ENCODE results near the gene ZFPM1.
A peak's percentile ranks its signal among the peaks of the same experiment; 100 is the strongest.

ZFPM1 gene

GRCh38 chr16:88503771-88504488 lies 50.9 kb downstream of the ZFPM1 start:
- DNase-seq = no peak
- in situ Hi-C loops (cut with MboI; ENCODE audit: low pct_unique_long_range_greater_than_20kb, low sequenced_read_pairs) = no loop called here

DNA sequence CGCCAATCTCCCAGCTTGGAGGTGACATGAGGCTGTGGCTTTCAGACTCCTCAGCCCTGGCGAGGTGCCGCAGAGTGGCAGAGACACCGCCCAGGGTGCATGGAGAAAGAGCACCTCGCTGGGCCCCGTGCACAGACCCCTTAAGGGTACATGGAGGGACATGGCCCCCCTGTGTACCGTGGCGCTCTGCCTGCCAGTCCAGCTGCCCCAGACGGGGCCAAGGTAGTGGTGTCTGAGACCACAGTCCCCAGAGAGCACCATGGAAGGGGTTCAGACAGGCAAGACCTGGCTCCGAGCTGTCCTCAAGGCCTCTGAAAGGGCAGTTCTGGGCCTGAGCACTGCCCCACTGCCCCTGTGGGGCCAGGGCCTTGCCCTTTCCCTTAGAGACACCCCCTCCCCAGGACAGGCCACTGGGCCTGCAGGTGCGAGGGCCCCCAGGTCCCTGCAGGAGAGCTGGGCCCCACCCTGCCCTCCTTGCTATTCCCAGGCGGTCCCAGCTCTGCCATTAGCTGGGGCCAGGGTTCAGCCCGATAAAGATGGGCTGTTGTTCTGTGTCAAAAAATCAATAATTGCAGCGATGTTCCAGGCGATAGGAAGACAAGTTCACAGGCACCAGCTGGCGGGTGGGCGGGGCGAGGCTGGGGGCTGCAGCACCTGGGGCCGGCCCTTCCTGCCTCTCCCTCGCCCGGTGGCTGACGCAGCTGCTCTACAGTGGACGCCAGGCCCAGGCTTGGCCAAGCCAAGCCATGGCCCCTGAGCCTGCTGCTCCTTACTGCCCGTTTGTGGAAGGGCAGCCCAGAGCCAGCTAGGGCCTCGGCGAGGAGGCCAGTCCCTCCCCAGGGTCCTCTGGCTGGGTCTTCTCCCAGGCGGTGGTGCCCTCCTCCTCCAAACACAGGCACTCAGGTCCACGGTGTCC lies 51.7 kb downstream of the ZFPM1 start:
- in situ Hi-C loops (cut with MboI; ENCODE audit: low pct_unique_long_range_greater_than_20kb, low sequenced_read_pairs) = no loop called here

GRCh38 chr16:88505405-88506082 lies 52.5 kb downstream of the ZFPM1 start:
- DNase-seq = peak; percentile 47
- in situ Hi-C loops (cut with MboI; ENCODE audit: low pct_unique_long_range_greater_than_20kb, low sequenced_read_pairs) = no loop called here

More for the DNA sequence above, 51.7 kb downstream of the ZFPM1 start:
- DNase-seq = no peak

DNA sequence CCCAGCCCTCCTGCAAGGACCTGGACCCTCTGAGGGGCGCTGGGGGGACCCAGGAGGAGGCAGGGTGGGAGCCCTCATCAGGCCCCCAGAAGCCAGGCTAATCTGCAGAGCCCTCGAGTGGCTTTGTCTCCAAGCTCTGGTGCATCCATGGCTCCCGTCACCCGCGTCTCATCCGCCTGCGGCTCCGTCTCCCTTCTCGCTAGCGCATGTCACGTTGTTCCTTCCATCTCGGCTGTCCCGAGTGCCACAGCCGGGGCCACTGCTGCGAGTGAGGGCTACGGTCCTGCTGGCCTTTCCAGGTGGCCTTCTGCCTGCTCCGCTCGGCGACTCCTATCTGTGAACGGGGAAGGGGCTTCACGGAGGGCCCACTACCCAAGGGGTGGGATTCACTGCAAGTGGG lies 53.6 kb downstream of the ZFPM1 start:
- in situ Hi-C loops (cut with MboI; ENCODE audit: low pct_unique_long_range_greater_than_20kb, low sequenced_read_pairs) = no loop called here

GRCh38 chr16:88507231-88507743 lies 54.2 kb downstream of the ZFPM1 start:
- in situ Hi-C loops (cut with MboI; ENCODE audit: low pct_unique_long_range_greater_than_20kb, low sequenced_read_pairs) = no loop called here

More for the DNA sequence above, 53.6 kb downstream of the ZFPM1 start:
- DNase-seq = no peak

DNA sequence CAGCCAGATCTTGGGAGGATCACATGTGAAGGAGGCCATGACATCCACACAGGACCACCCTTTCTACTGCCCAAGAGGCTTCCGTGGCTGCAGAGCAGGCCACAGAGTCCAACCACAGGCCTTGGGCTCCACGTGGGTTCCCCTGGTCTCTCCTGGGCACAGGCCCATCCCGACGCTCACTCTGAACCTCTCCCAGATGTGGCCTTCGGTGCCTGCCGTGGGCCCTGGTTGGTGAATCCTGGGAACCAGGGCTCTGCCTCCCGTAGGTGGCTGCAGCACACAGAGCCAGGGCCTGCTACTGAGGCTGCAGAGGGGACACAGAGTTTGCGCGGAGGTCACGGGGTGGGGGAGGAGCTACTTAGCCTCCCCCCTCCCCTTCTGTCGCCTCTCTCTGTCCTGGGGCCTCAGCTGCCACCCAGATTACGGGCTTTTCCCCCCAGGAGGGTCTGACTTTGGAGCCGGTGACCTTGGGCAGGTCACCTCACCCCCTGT lies 55.3 kb downstream of the ZFPM1 start:
- in situ Hi-C loops (cut with MboI; ENCODE audit: low pct_unique_long_range_greater_than_20kb, low sequenced_read_pairs) = no loop called here
- DNase-seq = no peak

More at GRCh38 chr16:88507231-88507743, 54.2 kb downstream of the ZFPM1 start:
- no peak for DNase-seq

DNA sequence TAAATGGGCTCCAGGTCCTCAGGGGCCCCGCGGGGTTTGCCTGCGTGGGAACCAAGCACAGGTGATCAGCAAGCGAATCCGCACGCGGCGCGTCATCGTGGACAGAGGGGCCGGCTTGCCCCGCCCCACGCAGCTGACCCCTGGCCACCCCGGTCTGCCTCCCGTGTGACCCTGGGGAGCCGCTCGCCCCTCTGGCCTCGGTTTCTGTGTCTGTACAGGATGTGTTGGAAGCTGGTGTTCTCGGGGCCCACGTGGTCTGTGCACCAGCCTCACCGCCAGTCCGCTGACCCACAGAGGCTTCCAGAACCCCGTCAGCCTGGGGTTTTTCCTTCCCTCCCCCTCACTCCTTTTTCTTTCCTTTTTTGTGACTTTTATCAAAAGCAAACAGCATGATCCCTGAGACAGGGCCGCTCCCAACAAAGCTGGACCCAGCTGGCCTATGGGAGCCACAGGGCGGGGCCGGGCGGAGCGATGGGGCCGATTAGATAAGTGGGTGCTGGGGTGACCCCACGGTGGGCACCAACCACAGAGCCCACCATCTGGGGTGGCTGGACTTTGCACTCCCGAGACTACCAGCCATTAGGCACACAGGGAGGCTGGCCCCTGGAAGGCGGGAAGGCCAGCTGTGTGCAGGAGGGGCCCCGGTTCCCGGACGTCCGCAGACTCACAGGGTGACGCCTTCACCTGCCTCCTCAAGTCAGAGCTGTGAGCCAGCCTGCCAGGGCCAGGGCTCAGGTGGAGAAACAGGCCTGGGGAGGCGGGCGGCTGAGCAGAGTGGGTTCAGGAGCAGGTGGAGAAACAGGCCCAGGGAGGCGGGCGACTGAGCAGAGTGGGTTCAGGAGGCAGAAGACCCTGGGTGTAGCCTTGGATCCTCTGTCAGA lies 56.0 kb downstream of the ZFPM1 start:
- no peak for DNase-seq
- in situ Hi-C loops (cut with MboI; ENCODE audit: low pct_unique_long_range_greater_than_20kb, low sequenced_read_pairs) = no loop called here

GRCh38 chr16:88509749-88510069 lies 56.6 kb downstream of the ZFPM1 start:
- in situ Hi-C loops (cut with MboI; ENCODE audit: low pct_unique_long_range_greater_than_20kb, low sequenced_read_pairs) = no loop called here
- no peak for DNase-seq

- in situ Hi-C loops (cut with MboI; ENCODE audit: low pct_unique_long_range_greater_than_20kb, low sequenced_read_pairs) = no loop called here
- DNase-seq = no peak
Observed at GRCh38 chr16:88510091-88510994, 57.3 kb downstream of the ZFPM1 start.

DNA sequence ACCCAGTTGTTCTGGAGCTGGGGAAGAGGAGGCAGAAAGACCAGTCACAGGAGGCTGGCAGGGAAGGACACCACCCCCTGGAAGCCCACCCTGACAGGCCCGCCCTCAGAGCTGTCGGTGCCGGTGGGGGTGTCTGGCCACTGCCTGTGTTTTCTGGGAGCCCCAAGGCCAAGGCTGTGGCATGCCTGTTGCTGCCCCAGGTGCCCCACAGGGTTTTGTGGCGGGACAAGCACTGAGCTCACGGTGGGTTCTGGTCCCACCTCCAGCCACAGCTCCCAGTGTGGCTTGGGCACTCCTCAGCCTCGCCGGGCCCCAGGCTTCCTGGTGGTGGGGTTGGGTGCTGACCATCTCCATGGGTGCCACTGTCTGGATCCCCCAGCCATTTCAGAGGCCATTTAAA lies 58.0 kb downstream of the ZFPM1 start:
- in situ Hi-C loops (cut with MboI; ENCODE audit: low pct_unique_long_range_greater_than_20kb, low sequenced_read_pairs) = no loop called here
- DNase-seq = no peak

DNA sequence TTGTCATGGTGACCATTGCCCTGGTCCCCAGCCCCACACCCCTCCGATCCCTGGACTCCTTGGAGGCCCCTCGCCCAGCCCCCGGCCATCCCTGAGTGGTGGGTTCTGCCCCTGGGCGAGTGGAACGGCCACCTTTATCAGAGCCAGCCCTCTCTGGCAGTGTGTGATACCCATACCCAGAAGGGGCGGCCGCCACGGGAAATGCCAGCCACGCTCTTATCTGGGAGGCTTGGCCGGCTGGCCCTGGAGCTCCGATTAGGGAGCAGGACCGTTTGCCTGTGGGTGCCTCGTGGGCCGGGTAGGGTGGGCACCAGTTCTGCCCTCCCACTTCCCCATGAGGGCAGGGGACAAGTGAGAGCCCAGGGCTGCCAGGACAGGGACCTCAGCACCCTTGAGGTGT lies 58.8 kb downstream of the ZFPM1 start:
- in situ Hi-C loops (cut with MboI; ENCODE audit: low pct_unique_long_range_greater_than_20kb, low sequenced_read_pairs) = no loop called here
- no peak for DNase-seq

DNA sequence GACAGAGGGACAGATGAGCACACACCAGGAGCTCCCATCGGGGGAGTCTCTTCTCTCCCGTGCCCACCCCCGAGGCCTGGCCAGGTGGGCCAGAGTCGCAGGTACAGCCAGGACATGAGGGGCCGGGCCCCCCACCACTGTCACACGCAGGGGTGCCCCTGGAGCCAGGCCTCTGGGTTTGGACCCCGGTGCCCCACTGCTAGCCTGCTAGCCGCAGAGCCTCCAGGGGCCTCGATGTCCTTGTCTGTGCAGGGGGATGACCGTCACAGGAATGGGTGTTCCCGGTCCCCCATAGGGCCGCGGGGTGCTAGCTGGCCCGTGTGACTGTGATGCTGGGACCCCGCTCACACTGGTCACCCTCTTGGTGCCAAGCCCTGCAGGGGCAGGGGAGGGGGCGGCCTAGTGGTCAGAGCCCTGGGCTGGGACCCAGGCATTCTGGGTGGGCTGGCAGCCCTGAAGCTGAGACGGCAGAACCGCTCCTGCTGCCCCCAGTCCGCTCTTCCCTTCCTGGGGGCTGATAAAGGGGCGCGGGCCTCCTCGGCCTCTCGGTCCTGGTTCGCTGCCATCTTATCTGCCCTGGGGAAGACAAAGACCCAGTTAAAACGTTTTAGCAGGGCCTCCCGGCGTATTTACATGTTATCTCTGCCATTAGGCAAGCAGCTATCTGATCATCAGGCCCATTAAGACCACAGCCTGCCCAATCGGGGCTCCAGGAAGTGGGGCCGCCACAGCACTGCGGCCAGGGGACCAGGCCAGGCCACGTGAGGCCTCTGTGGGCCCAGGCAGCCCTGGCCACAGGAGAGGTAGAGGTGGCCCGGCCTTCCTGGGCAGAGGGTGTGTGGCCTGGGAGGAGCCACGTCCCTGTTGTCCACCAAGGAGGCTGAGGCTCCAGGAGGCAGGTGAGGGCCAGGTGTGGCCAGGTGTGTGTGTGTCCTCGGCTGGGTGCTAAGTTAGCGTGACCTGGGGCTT lies 59.9 kb downstream of the ZFPM1 start:
- DNase-seq = no peak
- in situ Hi-C loops (cut with MboI; ENCODE audit: low pct_unique_long_range_greater_than_20kb, low sequenced_read_pairs) = no loop called here

- no peak for DNase-seq
- in situ Hi-C loops (cut with MboI; ENCODE audit: low pct_unique_long_range_greater_than_20kb, low sequenced_read_pairs) = no loop called here
Observed at GRCh38 chr16:88514070-88514469, 61.0 kb downstream of the ZFPM1 start.

GRCh38 chr16:88514526-88515232 lies 61.6 kb downstream of the ZFPM1 start:
- no peak for DNase-seq
- in situ Hi-C loops (cut with MboI; ENCODE audit: low pct_unique_long_range_greater_than_20kb, low sequenced_read_pairs) = no loop called here

GRCh38 chr16:88515371-88515770 lies 62.3 kb downstream of the ZFPM1 start:
- DNase-seq = no peak
- in situ Hi-C loops (cut with MboI; ENCODE audit: low pct_unique_long_range_greater_than_20kb, low sequenced_read_pairs) = no loop called here

DNA sequence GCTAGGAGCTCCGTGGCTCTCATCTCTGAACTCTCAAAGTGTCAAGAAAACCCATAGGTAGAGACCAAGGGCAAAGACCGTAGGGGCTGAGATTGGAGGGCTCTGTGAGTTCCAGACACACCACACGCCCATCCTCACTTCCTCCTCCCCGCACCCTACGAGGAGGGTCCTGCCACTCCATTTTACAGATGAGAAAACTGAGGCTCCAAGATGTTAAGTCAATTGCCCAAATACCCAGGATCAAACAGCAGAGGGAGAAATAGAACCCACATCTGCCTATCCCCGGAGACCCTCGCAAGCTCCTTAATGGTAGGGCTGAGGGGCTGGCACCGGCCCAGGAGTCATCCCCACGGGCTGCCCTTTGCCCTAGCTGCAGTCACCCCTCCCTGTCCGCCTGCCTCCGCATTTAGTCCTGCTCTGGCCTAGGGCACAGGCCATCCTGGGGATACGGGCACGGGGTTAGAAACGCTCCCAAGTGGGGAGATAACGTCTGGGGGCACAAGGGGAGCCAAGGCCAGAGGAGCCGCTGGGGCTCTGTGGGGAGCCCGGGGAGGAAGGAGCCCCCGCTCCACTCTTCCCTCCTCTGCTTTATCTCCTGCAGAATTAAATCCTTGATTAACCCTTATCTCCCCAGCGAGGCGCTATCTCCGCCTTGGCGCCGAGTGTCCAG lies 63.0 kb downstream of the ZFPM1 start:
- DNase-seq = no peak
- in situ Hi-C loops (cut with MboI; ENCODE audit: low pct_unique_long_range_greater_than_20kb, low sequenced_read_pairs) = no loop called here
